Endodermal cell (in vitro differentiated cells): ENCODE measurements around the gene CES2. TPM values are rescaled to one million over a fixed set of nuclear protein-coding genes. Genes with fewer than 3 reads are reported as not detected.

Experiments used
- DNase-seq: peaks from one replicate; pipeline ENCODE4 v3.0.0-alpha.2; 2017
- H3K27ac ChIP-seq: 2 replicates; pipeline ENCODE4 v1.5.1; 2013; ENCODE audit warnings: mild to moderate bottlenecking, low read depth, low read length, moderate library complexity
- H3K27me3 ChIP-seq: 2 replicates; pipeline ENCODE4 v1.6.1; 2013; ENCODE audit warnings: mild to moderate bottlenecking, low read length, moderate library complexity; ENCODE audit not compliant: insufficient read depth, control insufficient read depth, poor library complexity, severe bottlenecking
- H3K36me3 ChIP-seq: 2 replicates; pipeline ENCODE4 v1.7.0; 2013; ENCODE audit warnings: mild to moderate bottlenecking, low read length, moderate library complexity; ENCODE audit not compliant: control insufficient read depth, insufficient read depth
- H3K4me1 ChIP-seq: one replicate; pipeline ENCODE4 v1.7.0; 2013; ENCODE audit warnings: low read length; ENCODE audit not compliant: control insufficient read depth, insufficient read depth
- H3K4me3 ChIP-seq: 2 replicates; pipeline ENCODE4 v1.5.1; 2013; ENCODE audit warnings: mild to moderate bottlenecking, low read length, moderate library complexity
- H3K9ac ChIP-seq: 2 replicates; pipeline ENCODE4 v1.6.1; 2013; ENCODE audit warnings: mild to moderate bottlenecking, low read length, moderate library complexity; ENCODE audit not compliant: poor library complexity, severe bottlenecking; ENCODE audit errors: extremely low read depth
- H3K9me3 ChIP-seq: 2 replicates; pipeline ENCODE4 v1.6.1; 2013; ENCODE audit warnings: mild to moderate bottlenecking, low read length, moderate library complexity; ENCODE audit not compliant: control insufficient read depth
- H3K27ac Mint-ChIP-seq: 2 replicates; pipeline ENCODE4 v1.8.0; 2020; ENCODE audit warnings: mixed read lengths
- H3K27me3 Mint-ChIP-seq: 2 replicates; pipeline ENCODE4 v1.8.0; 2021; ENCODE audit warnings: mild to moderate bottlenecking, mixed read lengths; ENCODE audit not compliant: insufficient read depth
- H3K36me3 Mint-ChIP-seq: 2 replicates; pipeline ENCODE4 v1.8.0; 2020; ENCODE audit warnings: low read depth, mixed read lengths
- H3K4me1 Mint-ChIP-seq: 2 replicates; pipeline ENCODE4 v1.8.0; 2020; ENCODE audit warnings: mixed read lengths
- H3K4me3 Mint-ChIP-seq: 2 replicates; pipeline ENCODE4 v1.8.0; 2020; ENCODE audit warnings: mild to moderate bottlenecking, moderate library complexity, mixed read lengths
- H3K9me3 Mint-ChIP-seq: 2 replicates; pipeline ENCODE4 v1.8.0; 2020; ENCODE audit warnings: mild to moderate bottlenecking, mixed read lengths
- WGBS, 2 experiments: methylation state at CpG; one replicate each; pipeline versions ENCODE4 v1.1.5 to v1.1.7; 2013; ENCODE audit warnings: missing lambda C conversion rate in 2 of 2, mixed read lengths in 1 of 2; ENCODE audit not compliant: insufficient coverage in 1 of 2, insufficient read length in 1 of 2; 5-methylcytosine and 5-hydroxymethylcytosine counted together
- total RNA-seq, 2 donors: library from RNA; stranded (reverse); fragmentation: NEBNext Ultra II Directional in 1 of 2; extraction: Animal tissue kit (Norgen Biotek cat#: 25700) in 1 of 2; gene quantifications; 2 replicates in 1 of 2; 3 replicates in 1 of 2; pipeline ENCODE4 v1.2.1, GENCODE V29; 2021
- TF ChIP-seq, protein P1 (sequence below): fragments of 200-600 bp; sonication (generic); conservative IDR thresholded peaks from 2 replicates; pipeline ENCODE4 v1.5.0; 2021; ENCODE audit warnings: antibody characterized with exemption, mild to moderate bottlenecking

Gene CES2
- total RNA-seq, 2 donors from 2014 or later, result 28.7 to 36.8 TPM

DNA sequence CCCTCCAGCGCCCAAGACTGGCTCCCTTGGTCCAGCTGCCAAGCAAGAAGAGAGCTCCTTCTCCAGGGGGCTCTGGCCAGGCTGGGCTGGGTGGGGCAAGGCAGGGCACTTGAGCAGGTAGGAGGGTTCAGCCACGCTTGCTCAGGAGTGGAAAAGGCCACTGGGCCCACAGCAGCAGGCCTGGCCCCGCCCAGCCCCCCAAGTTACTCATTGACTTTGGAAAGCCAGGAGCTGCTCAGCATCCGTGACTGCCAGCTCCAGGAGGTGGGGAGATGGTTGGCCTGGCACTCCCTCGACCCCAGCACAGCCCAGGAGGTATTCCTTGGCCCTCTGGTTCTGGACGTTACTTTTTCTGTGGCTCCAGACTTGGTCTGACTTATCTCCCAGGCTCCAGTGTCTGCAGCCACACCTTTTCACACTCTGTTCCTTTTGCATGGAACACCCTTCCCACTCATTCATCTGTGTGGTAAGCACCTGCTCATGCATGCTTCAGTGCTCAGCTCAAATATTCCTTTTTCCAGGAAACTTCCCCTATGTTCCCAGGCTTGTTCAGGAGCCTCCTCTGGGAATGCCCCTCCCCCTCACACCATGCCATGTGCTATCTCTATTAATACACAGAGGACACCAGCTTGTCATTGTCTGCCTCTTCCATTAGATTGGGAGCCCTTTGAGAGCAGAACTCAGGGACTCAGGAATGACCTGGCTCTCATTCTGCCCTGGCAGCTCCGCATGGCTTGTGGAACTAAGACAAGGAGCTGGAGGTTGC is 16.3 kb upstream of the CES2 start, which contains the start of gene CDH16:
TSS of gene CDH16 (minus strand) at position 83 of the 766 bp plus-strand sequence. CDS start 820 bp downstream, outside the sequence.
- Histone ChIP-seq H3K36me3 (no peaks in the 10 kb centered on the region), H3K9me3 (no peaks in the 10 kb centered on the region), H3K4me3 (no peak within 1 kb of the TSS), H3K9ac (no peak within 1 kb of the TSS), H3K4me1 (no peaks in the 10 kb centered on the region), H3K27ac (no peak within 1 kb of the TSS), H3K27me3 (peaks cover 40% of the 10 kb centered on the region)
- Mint-ChIP-seq H3K36me3 (no peaks in the 10 kb centered on the region), H3K27me3 (peaks cover 50% of the 10 kb centered on the region), H3K27ac (no peak within 1 kb of the TSS), H3K4me1 (no peaks in the 10 kb centered on the region), H3K9me3 (no peaks in the 10 kb centered on the region), H3K4me3 (no peak within 1 kb of the TSS)
- TF ChIP-seq, protein P1, sequence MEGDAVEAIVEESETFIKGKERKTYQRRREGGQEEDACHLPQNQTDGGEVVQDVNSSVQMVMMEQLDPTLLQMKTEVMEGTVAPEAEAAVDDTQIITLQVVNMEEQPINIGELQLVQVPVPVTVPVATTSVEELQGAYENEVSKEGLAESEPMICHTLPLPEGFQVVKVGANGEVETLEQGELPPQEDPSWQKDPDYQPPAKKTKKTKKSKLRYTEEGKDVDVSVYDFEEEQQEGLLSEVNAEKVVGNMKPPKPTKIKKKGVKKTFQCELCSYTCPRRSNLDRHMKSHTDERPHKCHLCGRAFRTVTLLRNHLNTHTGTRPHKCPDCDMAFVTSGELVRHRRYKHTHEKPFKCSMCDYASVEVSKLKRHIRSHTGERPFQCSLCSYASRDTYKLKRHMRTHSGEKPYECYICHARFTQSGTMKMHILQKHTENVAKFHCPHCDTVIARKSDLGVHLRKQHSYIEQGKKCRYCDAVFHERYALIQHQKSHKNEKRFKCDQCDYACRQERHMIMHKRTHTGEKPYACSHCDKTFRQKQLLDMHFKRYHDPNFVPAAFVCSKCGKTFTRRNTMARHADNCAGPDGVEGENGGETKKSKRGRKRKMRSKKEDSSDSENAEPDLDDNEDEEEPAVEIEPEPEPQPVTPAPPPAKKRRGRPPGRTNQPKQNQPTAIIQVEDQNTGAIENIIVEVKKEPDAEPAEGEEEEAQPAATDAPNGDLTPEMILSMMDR, result no peak
- no peak for DNase-seq
- WGBS, 2 experiments, result 85 to 91% methylated on average over 5 to 7 of the region's 7 CpGs

DNA sequence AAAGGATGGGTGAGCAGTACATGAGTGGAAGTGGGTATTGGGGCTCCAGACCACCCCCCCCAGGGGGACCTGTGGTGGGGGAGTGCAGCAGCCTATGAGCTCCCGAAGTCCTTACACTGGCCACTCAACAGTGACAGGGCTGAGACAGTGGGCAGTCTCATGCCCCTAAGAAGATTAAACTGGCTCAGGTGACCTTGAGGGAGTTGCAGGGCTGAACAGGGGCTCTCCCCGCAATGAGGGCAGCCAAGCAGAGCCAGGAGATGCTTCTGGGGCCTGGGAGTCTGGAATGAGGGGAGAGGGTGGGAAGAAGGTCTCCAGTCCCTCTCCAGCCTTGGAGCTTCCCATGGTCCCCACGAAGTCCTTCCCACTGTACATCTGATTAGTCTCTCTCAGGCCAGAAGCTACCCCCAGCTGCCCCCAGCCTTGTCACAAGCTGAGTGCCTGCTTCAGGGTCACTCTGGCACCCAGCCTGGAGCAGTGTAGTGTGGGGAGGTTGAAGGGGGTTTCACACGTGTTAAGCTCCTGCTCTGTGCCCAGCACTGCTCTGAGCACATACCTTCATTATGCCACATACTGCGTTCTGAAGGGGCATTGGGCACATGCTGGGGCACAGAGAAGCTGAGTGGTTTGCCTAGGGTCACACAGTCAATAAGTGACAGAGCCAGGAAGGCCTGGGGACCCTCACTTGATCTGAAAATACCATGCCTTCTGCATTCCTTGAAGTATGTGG is 15.6 kb upstream of the CES2 start:
- H3K36me3 ChIP-seq, result no peaks in the 10 kb centered on the region
- no peak overlapping the region for H3K27ac Mint-ChIP-seq
- H3K36me3 Mint-ChIP-seq, result no peaks in the 10 kb centered on the region
- no peaks in the 10 kb centered on the region for H3K9me3 Mint-ChIP-seq
- no peak for DNase-seq
- H3K4me1 ChIP-seq, result no peaks in the 10 kb centered on the region
- H3K9ac ChIP-seq, result no peak overlapping the region
- H3K27me3 Mint-ChIP-seq, result peaks cover 58% of the 10 kb centered on the region
- H3K4me1 Mint-ChIP-seq, result no peaks in the 10 kb centered on the region
- H3K27ac ChIP-seq, result no peak overlapping the region
- H3K4me3 Mint-ChIP-seq, result no peak overlapping the region
- TF ChIP-seq, protein P1, result no peak
- H3K4me3 ChIP-seq, result no peak overlapping the region
- H3K9me3 ChIP-seq, result no peaks in the 10 kb centered on the region
- peaks cover 45% of the 10 kb centered on the region for H3K27me3 ChIP-seq
- WGBS, 2 experiments, result 70 to 82% methylated on average over 2 to 5 of the region's 5 CpGs

DNA sequence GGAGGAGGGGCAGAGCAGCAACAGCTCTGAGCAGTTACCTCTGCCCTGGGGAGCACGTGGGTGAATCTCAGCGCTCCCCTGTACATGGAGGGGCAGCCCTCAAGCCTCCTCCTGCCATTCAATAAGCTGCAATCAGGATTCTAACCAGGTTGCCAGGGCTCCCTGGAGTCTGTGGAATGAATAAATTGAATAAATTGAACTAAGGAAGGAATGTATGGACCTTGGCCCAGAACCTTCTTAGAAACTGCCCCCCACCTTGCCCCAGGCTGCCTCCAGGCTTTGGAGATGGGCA is 15.1 kb upstream of the CES2 start:
- DNase-seq, result no peak
- Mint-ChIP-seq H3K27me3 (peaks cover 57% of the 10 kb centered on the region), H3K4me1 (no peaks in the 10 kb centered on the region), H3K27ac (no peak overlapping the region), H3K4me3 (no peak overlapping the region), H3K36me3 (no peaks in the 10 kb centered on the region), H3K9me3 (no peaks in the 10 kb centered on the region)
- Histone ChIP-seq H3K36me3 (no peaks in the 10 kb centered on the region), H3K27me3 (peaks cover 45% of the 10 kb centered on the region), H3K4me3 (no peak overlapping the region), H3K9me3 (no peaks in the 10 kb centered on the region), H3K4me1 (no peaks in the 10 kb centered on the region), H3K27ac (no peak overlapping the region), H3K9ac (no peak overlapping the region)
- TF ChIP-seq, protein P1, result no peak
- WGBS, 2 experiments, result 65 to 80% methylated on average over 2 of the region's 2 CpGs
